GM19240 (cell line): ENCODE data around the gene PSMD9.

ENCODE experiments used
- DNase-seq: peaks from one replicate; pipeline ENCODE4 v3.0.0; 2011; ENCODE audit warnings: low spot score; ENCODE audit not compliant: insufficient read length

PSMD9 gene

DNA sequence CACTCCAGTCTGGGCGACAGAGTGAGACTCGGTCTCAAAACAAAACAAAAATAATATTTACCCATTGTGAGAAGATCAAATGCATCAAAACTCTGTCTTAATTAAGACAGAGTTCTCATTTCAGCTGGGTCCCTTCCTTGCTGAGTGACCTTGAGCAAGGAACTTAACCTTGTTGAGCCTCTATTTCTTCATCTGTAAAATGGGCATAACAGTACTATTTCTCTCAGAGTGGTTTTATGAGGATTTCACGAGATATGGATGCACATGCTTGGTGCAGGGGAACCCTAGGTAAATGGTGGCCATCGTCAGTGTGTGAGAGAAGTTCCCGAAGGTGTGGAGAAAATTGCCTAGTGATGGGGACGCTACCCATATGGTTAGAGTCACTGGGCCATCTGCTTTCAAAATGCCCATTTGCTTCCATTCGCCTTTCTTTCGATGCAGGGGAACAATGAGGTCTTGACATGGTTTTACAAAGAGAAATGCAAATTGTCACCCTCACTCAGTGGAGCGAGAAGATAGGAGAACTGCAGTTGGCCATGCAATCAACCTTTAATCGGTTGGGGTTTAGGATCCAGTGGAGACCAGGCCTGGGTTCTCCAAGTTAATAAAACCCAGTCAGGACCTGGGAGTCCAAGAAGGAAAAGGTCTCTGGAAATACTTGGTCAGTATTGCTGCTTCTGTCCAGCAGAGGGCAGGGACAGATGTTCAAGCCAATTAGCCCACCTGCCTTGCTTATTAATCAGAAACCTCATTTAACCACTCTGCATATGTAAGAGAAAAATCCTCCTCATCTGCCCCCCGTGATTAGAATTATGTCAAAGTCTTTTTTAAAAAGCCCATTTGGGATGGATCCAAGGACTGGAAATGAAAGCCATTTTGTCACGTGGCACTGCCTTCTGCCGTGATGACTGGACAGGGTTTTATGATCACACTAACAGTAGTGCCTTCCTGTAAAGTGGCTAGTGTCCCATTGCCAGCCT lies 67.0 kb downstream of the PSMD9 start:
- DNase-seq, result no peak

GRCh38 chr12:121957861-121958515 lies 69.4 kb downstream of the PSMD9 start:
- DNase-seq, result no peak

- no peak for DNase-seq
These were observed 70.1 kb downstream of the PSMD9 start for GRCh38 chr12:121958541-121959240.

GRCh38 chr12:121960541-121960940 lies 72.0 kb downstream of the PSMD9 start:
- no peak for DNase-seq

- DNase-seq, result no peak
These were observed 72.7 kb downstream of the PSMD9 start for GRCh38 chr12:121961195-121961879.

GRCh38 chr12:121963341-121964018 lies 74.9 kb downstream of the PSMD9 start:
- DNase-seq, result no peak

DNA sequence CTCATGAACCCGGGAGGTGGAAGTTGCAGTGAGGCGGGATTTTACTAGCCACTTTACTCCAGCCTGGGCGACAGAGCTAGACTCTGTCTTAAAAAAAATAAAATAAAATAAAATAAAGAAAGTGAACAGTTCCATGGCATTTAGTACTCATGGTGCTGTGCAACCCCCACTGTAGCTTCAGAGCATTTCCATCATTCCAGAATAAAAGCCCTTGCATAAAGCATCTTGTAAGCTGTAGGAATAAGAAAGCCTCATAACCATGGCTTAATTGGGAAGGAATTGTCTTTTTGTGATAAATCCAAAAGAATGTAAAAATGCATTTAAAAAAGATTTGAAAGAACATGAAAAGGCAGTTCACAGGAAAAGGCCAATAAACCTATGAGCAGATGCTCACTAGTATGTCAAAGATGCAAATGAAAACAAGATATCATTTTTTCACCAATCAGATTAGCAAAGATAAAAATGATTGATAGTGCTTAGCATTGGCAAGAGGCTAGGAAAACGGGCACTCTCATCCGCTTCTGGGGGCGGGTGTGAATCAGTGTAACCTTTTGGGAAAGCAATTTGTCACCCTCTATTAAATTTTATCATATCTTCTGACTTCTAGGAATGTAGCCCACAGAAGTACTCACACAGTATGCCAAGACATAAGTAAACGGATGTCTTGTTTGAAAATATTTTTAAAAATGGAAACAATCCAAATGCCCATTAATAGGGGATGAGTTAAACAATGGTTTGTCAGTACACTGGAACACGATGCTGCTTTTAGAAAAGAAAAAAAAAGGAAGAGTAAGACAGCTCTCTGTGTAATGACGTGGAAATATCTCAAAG lies 76.4 kb downstream of the PSMD9 start:
- DNase-seq, result no peak

GRCh38 chr12:121966959-121967358 lies 78.4 kb downstream of the PSMD9 start:
- no peak for DNase-seq
